HepG2 (cell line): ENCODE measurements around the gene YIF1A. TPM values are rescaled to one million over a fixed set of nuclear protein-coding genes. Genes with fewer than 3 reads are reported as not detected.

ENCODE experiments used
- AKNA ChIP-seq: sonication (generic); formaldehyde crosslinking; IDR thresholded peaks from 2 replicates; pipeline ENCODE4 v1.4.0; 2020; ENCODE audit warnings: missing genetic modification reagents, borderline replicate concordance
- GABPB1 ChIP-seq: IDR thresholded peaks from 2 replicates; pipeline ENCODE4 v1.6.1; 2016; ENCODE audit warnings: mild to moderate bottlenecking, missing genetic modification reagents, moderate library complexity, missing compliant biosample characterization
- NFRKB ChIP-seq: fragments of 450-650 bp; IDR thresholded peaks from 2 replicates; pipeline ENCODE4 v1.6.1; 2017
- ZBTB39 ChIP-seq: sonication (generic); formaldehyde crosslinking; IDR thresholded peaks from 2 replicates; pipeline ENCODE4 v1.5.0; 2020; ENCODE audit warnings: missing genetic modification reagents
- ZHX2 ChIP-seq, 2 experiments: sonication (generic) in 1 of 2; formaldehyde crosslinking in 1 of 2; IDR thresholded peaks; 2 replicates each; pipeline versions ENCODE4 v1.6.1 to v1.9.0; 2014 to 2022; ENCODE audit warnings: antibody characterized with exemption in 1 of 2, borderline replicate concordance in 1 of 2, inconsistent platforms in 1 of 2, low read depth in 1 of 2, missing genetic modification reagents in 1 of 2
- ZNF274 ChIP-seq: sonication (generic); formaldehyde crosslinking; IDR thresholded peaks from 2 replicates; pipeline ENCODE4 v1.5.1; 2020; ENCODE audit warnings: mild to moderate bottlenecking, missing genetic modification reagents
- ZNF513 ChIP-seq: sonication (generic); formaldehyde crosslinking; conservative IDR thresholded peaks from 2 replicates; pipeline ENCODE4 v1.5.0; 2020; ENCODE audit warnings: missing genetic modification reagents
- ZNF782 ChIP-seq: sonication (generic); formaldehyde crosslinking; IDR thresholded peaks from 2 replicates; pipeline ENCODE4 v1.4.0; 2020; ENCODE audit warnings: missing genetic modification reagents, mild to moderate bottlenecking, borderline replicate concordance
- ZNF800 ChIP-seq: sonication (generic); formaldehyde crosslinking; IDR thresholded peaks from 2 replicates; pipeline ENCODE4 v1.4.0; 2020; ENCODE audit warnings: missing genetic modification reagents
- polyA plus RNA-seq, 8 experiments: library from polyadenylated mRNA; depleted of rRNA in 3 of 8; stranded (reverse) in 7 of 8; unstranded in 1 of 8; fragments of >200 nt; fragmentation: Illumina TruSeq in 4 of 8; extraction: Trizol in 4 of 8; gene quantifications; 2 replicates each; pipeline versions ENCODE4 v1.2.1 to v1.2.3, GENCODE V29; 2011 to 2016; ENCODE audit warnings: low read depth in 4 of 8, missing spikeins in 1 of 8, mixed read lengths in 1 of 8; ENCODE audit not compliant: insufficient read depth in 1 of 8
- total RNA-seq, 5 experiments: library from RNA; depleted of rRNA; stranded (reverse); fragments of >200 nt; fragmentation: Illumina TruSeq; extraction: Trizol; gene quantifications; 2 replicates each; pipeline ENCODE4 v1.2.3, GENCODE V29; 2016; ENCODE audit warnings: low read depth in 1 of 5

The YIF1A gene
- total and polyA plus RNA-seq, 2 of the 13 experiments (the other 11 are each of a cell fraction or from before 2014, with no cell fraction given) = 133 to 145 TPM

- no peak for TF ChIP-seq ZBTB39 (CRISPR knock-in tag)
- peak; percentile 96 for TF ChIP-seq GABPB1 (CRISPR knock-in tag)
- TF ChIP-seq ZHX2 (IDR thresholded peaks at IDR 0.05; ENCODE audit: low read depth) = peak; percentile 59
- TF ChIP-seq ZHX2 (CRISPR knock-in tag; IDR thresholded peaks at IDR 0.05; ENCODE audit: borderline replicate concordance) = no peak
- 0 out of 2 replicates have a peak, but pooled peaks have one; percentile 32 for TF ChIP-seq ZNF800 (CRISPR knock-in tag)
- TF ChIP-seq ZNF513 (CRISPR knock-in tag) = no peak
- no peak for TF ChIP-seq NFRKB
- TF ChIP-seq ZNF782 (CRISPR knock-in tag) = no peak
- no peak for TF ChIP-seq ZNF274 (CRISPR knock-in tag)
- 0 out of 2 replicates have a peak, but pooled peaks have one; percentile 18 for TF ChIP-seq AKNA (CRISPR knock-in tag)
These were observed at the start of gene YIF1A (continued) for GRCh38 chr11:66288671-66289547.
